K562 (cell line): Measurements from ENCODE around the gene TULP1. TPM values are rescaled to one million over a fixed set of nuclear protein-coding genes. Genes with fewer than 3 reads are reported as not detected.

Source experiments
- ATAC-seq: fragments of 200-7000 bp; cut with Tn5 transposase; 3 replicates; pipeline ENCODE4 v1.9.1; 2020; ENCODE audit warnings: moderate library complexity
- BruUV-seq: library from RNA; stranded (reverse); fragments of 400-500 nt; replicated peaks from 2 replicates; lab custom pipeline; 2021; lab: Mats Ljungman, UMichigan
- CTCF ChIA-PET: fragments of 300-600 bp; formaldehyde crosslinking; extraction: SDS; loops from one replicate; lab custom pipeline; 2021; ENCODE audit warnings: low intra/inter-chr PET ratio; lab: Yijun Ruan, JAX
- POLR2A ChIA-PET: fragments of 300-600, 350-650 bp; sonication (Branson Sonifier 250); formaldehyde crosslinking; extraction: SDS; loops from one replicate; lab custom pipeline; 2021; ENCODE audit warnings: antibody characterized with exemption, inconsistent platforms; lab: Yijun Ruan, JAX
- DNase-seq, 4 experiments: peaks; one replicate each; pipeline versions ENCODE4 v3.0.0 to v3.0.0-alpha.2; 2011 to 2018; ENCODE audit warnings: low spot score in 3 of 4, mixed read lengths in 3 of 4; ENCODE audit errors: extremely low read depth in 1 of 4
- FAIRE-seq: peaks from 2 replicates; lab custom pipeline; 2011; peaks lifted over from hg19 to GRCh38; lab: Jason Lieb, UNC
- H2AFZ ChIP-seq: 2 replicates; pipeline ENCODE4 v1.6.0; 2011; ENCODE audit warnings: low read depth, low read length, control low read depth, inconsistent platforms
- H3K27ac ChIP-seq: fragments of 200-600 bp; 3 replicates; pipeline ENCODE4 v1.8.0; 2011; ENCODE audit warnings: low read depth, mild to moderate bottlenecking, control low read depth, inconsistent platforms, low read length, moderate library complexity, mixed read lengths; ENCODE audit errors: extremely low read depth
- H3K27me3 ChIP-seq, 2 experiments: fragments of 300-600 bp in 1 of 2; 2 replicates in 1 of 2; 3 replicates in 1 of 2; pipeline versions ENCODE4 v1.6.0 to v1.8.0; 2011; ENCODE audit warnings: inconsistent platforms in 2 of 2, low read length in 2 of 2, mild to moderate bottlenecking in 1 of 2, mixed read lengths in 1 of 2, moderate library complexity in 1 of 2; ENCODE audit not compliant: control insufficient read depth in 2 of 2, insufficient read depth in 2 of 2
- H3K36me3 ChIP-seq: fragments of 300-600 bp; 3 replicates; pipeline ENCODE4 v1.8.0; 2011; ENCODE audit warnings: mild to moderate bottlenecking, low read length, inconsistent platforms; ENCODE audit not compliant: control insufficient read depth, insufficient read depth
- H3K4me1 ChIP-seq, 2 experiments: fragments of 200-600 bp in 1 of 2; replicated peaks in 1 of 2; 2 replicates in 1 of 2; 3 replicates in 1 of 2; pipeline versions ENCODE4 v1.5.1 to v1.8.0; 2011; ENCODE audit warnings: inconsistent platforms in 2 of 2, low read length in 2 of 2, mild to moderate bottlenecking in 1 of 2, mixed read lengths in 1 of 2, moderate library complexity in 1 of 2; ENCODE audit not compliant: control insufficient read depth in 2 of 2, insufficient read depth in 2 of 2
- H3K4me2 ChIP-seq: 2 replicates; pipeline ENCODE4 v1.6.1; 2011; ENCODE audit warnings: low read length, control low read depth, inconsistent platforms, mixed read lengths; ENCODE audit not compliant: insufficient read depth
- H3K4me3 ChIP-seq: fragments of 200-600 bp; sonication (generic), shearing (Covaris generic); 2 replicates; pipeline ENCODE4 v1.5.1; 2016; ENCODE audit warnings: control low read depth, inconsistent platforms
- H3K79me2 ChIP-seq: fragments of 200-600 bp; 3 replicates; pipeline ENCODE4 v1.8.0; 2011; ENCODE audit warnings: low read length, inconsistent platforms; ENCODE audit not compliant: control insufficient read depth, insufficient read depth
- H3K9ac ChIP-seq, 2 experiments: 2 replicates each; pipeline versions ENCODE4 v1.6.0 to v1.6.1; 2011; ENCODE audit warnings: low read depth in 2 of 2, low read length in 2 of 2, control low read depth in 1 of 2, inconsistent platforms in 1 of 2, mild to moderate bottlenecking in 1 of 2, mixed read lengths in 1 of 2; ENCODE audit not compliant: insufficient read depth in 1 of 2
- H3K9me1 ChIP-seq: one replicate; pipeline ENCODE4 v1.6.0; 2011; ENCODE audit warnings: inconsistent platforms, mild to moderate bottlenecking, low read length, moderate library complexity; ENCODE audit not compliant: control insufficient read depth, insufficient read depth
- H3K9me3 ChIP-seq: replicated peaks from 2 replicates; pipeline ENCODE4 v1.5.1; 2011; ENCODE audit warnings: low read depth, low read length, inconsistent platforms; ENCODE audit not compliant: control insufficient read depth, insufficient read depth
- H4K20me1 ChIP-seq: replicated peaks from 2 replicates; pipeline ENCODE4 v1.6.1; 2011; ENCODE audit warnings: low read length, inconsistent platforms, mixed read lengths; ENCODE audit not compliant: control insufficient read depth, insufficient read depth
- RUNX1 ChIP-seq: sonication (generic); IDR thresholded peaks from 2 replicates; pipeline ENCODE4 v1.6.1; 2016; ENCODE audit warnings: antibody characterized with exemption, low read depth
- ZBTB33 ChIP-seq: sonication (generic); formaldehyde crosslinking; IDR thresholded peaks from 2 replicates; pipeline ENCODE4 v1.8.1; 2023; ENCODE audit warnings: mild to moderate bottlenecking, missing genetic modification reagents
- WGBS: fragments of 100-300 bp; shearing (Covaris generic); methylation state at CpG from one replicate; pipeline ENCODE4 v1.1.6; 2016; ENCODE audit warnings: low coverage, mixed read lengths; ENCODE audit not compliant: insufficient coverage; ENCODE audit errors: missing lambda C conversion rate; 5-methylcytosine and 5-hydroxymethylcytosine counted together
- in situ Hi-C: fragments of 300-500 bp; cut with MboI; formaldehyde crosslinking; loops from 4 replicates; pipeline ENCODE4 v1.15.0; 2018; ENCODE audit warnings: inconsistent platforms, mixed read lengths
- intact Hi-C: fragments of 100-400 bp; cut with micrococcal nuclease; formaldehyde crosslinking; loops from 2 replicates; pipeline ENCODE4 v1.14.2; 2022
- polyA plus RNA-seq, 8 experiments: library from polyadenylated mRNA; depleted of rRNA in 4 of 8; stranded (reverse) in 5 of 8; unstranded in 3 of 8; fragments of >200 nt; fragmentation: Nextera tagmentation in 2 of 8; fragmentation: Illumina TruSeq in 1 of 8; extraction: Ambion mirVana in 2 of 8; extraction: Trizol in 1 of 8; gene quantifications; 2 replicates each; pipeline versions ENCODE4 v1.2.1 to v1.2.3, GENCODE V29; 2011 to 2014; ENCODE audit warnings: inconsistent platforms in 1 of 8, missing spikeins in 1 of 8
- total RNA-seq, 7 experiments: library from RNA; depleted of rRNA in 6 of 7; stranded (reverse); fragments of >200 nt in 6 of 7; fragmentation: Illumina TruSeq in 2 of 7; extraction: Trizol in 2 of 7; gene quantifications; 2 replicates each; pipeline versions ENCODE4 v1.2.1 to v1.2.3, GENCODE V29; 2011 to 2021; ENCODE audit warnings: low replicate concordance in 1 of 7

The TULP1 gene
- total and polyA plus RNA-seq, 9 of the 15 experiments (the other 6 are each of a cell fraction or from before 2014, with no cell fraction given), result 0.06 to 0.17 (median 0.09) TPM; not detected in 6

DNA sequence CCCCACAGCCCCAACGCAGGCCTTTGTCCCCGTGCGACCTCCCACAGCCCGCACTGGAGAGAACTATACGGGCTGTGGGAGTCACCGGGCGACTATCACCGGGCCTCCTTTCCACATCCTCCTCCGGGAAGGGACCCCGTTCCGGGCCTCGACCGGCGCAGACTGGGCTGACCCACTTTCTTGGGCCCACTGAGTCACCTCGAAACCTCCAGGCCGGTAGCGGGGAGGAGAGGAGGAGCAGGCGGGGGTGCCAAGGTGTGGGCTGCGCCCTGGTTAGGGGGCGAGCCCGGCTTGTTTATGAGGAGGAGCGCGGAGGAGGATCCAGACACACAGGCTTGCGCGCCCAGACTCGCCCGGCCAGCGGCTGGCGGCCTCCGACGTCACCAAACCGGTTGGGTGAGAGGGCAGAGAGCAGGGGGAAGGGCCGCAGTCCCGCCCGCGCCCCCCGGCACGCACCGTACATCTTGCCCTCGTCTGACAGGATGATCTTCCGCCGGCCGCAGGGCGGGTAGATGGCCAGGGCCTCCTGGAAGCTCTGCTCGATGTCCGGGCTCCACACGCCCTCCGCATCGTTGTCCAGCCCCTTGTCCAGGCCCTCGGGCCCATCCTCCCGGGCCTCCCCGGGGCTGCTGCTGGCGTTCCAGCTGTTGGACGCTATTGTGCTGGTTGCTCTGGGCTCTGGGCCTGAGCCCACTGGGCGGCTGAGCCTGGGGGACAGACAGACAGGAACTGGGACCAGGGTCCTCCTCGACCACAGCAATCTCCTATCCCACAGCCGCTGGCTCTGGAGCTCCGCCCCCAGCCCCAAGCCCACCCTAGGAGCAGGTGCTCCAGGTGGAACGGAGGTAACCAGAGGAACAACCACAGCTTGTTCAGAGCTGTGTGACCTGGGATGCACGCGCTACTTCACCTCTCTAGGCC lies 26.4 kb downstream of the TULP1 start:
- Histone ChIP-seq H3K9me1 (no peaks in the 10 kb centered on the region), H3K27ac (no peak overlapping the region), H4K20me1 (peaks cover 8% of the 10 kb centered on the region; the same call in 1 of the 2 replicates), H3K79me2 (peaks cover 10% of the 10 kb centered on the region; the same call in 1 of the 3 replicates), H3K4me2 (no peak overlapping the region), H3K36me3 (no peaks in the 10 kb centered on the region; the same call in 2 of the 3 replicates), H3K4me1 (peaks cover 43 to 50% of the 10 kb centered on the region in 2 experiments), H3K4me3 (no peak overlapping the region), H3K9ac (peak overlapping the region in 1 of 2 experiments; percentile 70; a peak in 2 of 4 replicates), H2AFZ (no peak overlapping the region), H3K27me3 (no peaks in the 10 kb centered on the region), H3K9me3 (no peaks in the 10 kb centered on the region)
- TF ChIP-seq ZBTB33 (peak; percentile 92), RUNX1 (no peak)
- intact Hi-C loops, result no loop called here
- in situ Hi-C loops, result no loop called here
- WGBS, result 84% methylated on average over 47 of the region's 61 CpGs
- BruUV-seq, result no TSS peak
- ChIA-PET CTCF (no interaction called here), POLR2A (interaction anchor here (0.6 to 9.5 kb wide), 4 partner anchors 10 to 19 kb away, joined by 3 to 167 read pairs (median 4); partner anchors contain the start of genes RPL10A and TEAD3)
- ATAC-seq, result no peak
- DNase-seq, result no peak
- FAIRE-seq, result no peak
